GM06990 (cell line): ENCODE results near the gene LDAH.

Experiments
- DNase-seq: peaks from one replicate; pipeline ENCODE4 v3.0.0-alpha.2; 2011; ENCODE audit not compliant: insufficient read length; ENCODE audit errors: extremely low read depth
- H3K27me3 ChIP-seq: replicated peaks from 2 replicates; pipeline ENCODE4 v1.6.0; 2011; ENCODE audit warnings: low read length; ENCODE audit not compliant: control insufficient read depth, insufficient read depth
- H3K36me3 ChIP-seq: 2 replicates; pipeline ENCODE4 v1.5.1; 2011; ENCODE audit warnings: low read length; ENCODE audit not compliant: control insufficient read depth, insufficient read depth
- H3K4me3 ChIP-seq: replicated peaks from 2 replicates; pipeline ENCODE4 v1.5.1; 2011; ENCODE audit warnings: low read depth, mild to moderate bottlenecking, control low read depth, low read length
- CTCF ChIP-seq: IDR thresholded peaks from 2 replicates; pipeline ENCODE4 v1.5.1; 2011; ENCODE audit warnings: low read length, control low read depth, mild to moderate bottlenecking, inconsistent platforms; ENCODE audit not compliant: insufficient read depth, poor library complexity, severe bottlenecking

The LDAH gene

GRCh38 chr2:20728114-20728758 is 94.7 kb downstream of the LDAH start:
- Histone ChIP-seq H3K4me3 (no peak overlapping the region), H3K27me3 (no peaks in the 10 kb centered on the region), H3K36me3 (peaks cover 2% of the 10 kb centered on the region)
- no peak for TF ChIP-seq CTCF
- DNase-seq = no peak

- no peak for DNase-seq
- H3K27me3 ChIP-seq = no peaks in the 10 kb centered on the region
- no peak for TF ChIP-seq CTCF
- H3K36me3 ChIP-seq = peaks cover 2% of the 10 kb centered on the region
- no peak overlapping the region for H3K4me3 ChIP-seq
These were observed 96.0 kb downstream of the LDAH start for GRCh38 chr2:20726913-20727312.

- Histone ChIP-seq H3K27me3 (no peaks in the 10 kb centered on the region), H3K4me3 (no peak overlapping the region), H3K36me3 (peaks cover 2% of the 10 kb centered on the region)
- DNase-seq = no peak
- TF ChIP-seq CTCF = no peak
These were observed 97.1 kb downstream of the LDAH start for GRCh38 chr2:20725782-20726181.

GRCh38 chr2:20724500-20725053 is 98.3 kb downstream of the LDAH start:
- no peak for TF ChIP-seq CTCF
- Histone ChIP-seq H3K27me3 (no peaks in the 10 kb centered on the region), H3K4me3 (no peak overlapping the region), H3K36me3 (peaks cover 2% of the 10 kb centered on the region)
- DNase-seq = no peak

- DNase-seq = no peak
- H3K36me3 ChIP-seq = peaks cover 2% of the 10 kb centered on the region
- TF ChIP-seq CTCF = no peak
- H3K27me3 ChIP-seq = no peaks in the 10 kb centered on the region
- H3K4me3 ChIP-seq = no peak overlapping the region
These were observed 99.4 kb downstream of the LDAH start for GRCh38 chr2:20723543-20723942.
